Esophagus (tissue), 2 donors: ENCODE results near the gene NCL. TPM values are rescaled to one million over a fixed set of nuclear protein-coding genes. Genes with fewer than 3 reads are reported as not detected.
A peak's percentile ranks its signal among the peaks of the same experiment; 100 is the strongest.

Experiments
- H3K27ac ChIP-seq, 2 donors: one replicate each; pipeline ENCODE4 v1.5.1; 2013; ENCODE audit warnings: low read depth in 2 of 2, mild to moderate bottlenecking in 2 of 2, inconsistent platforms in 1 of 2, low read length in 1 of 2, moderate library complexity in 1 of 2
- H3K27me3 ChIP-seq, 2 donors: one replicate each; pipeline ENCODE4 v1.6.1; 2013; ENCODE audit warnings: low read length in 2 of 2, control low read depth in 1 of 2, mild to moderate bottlenecking in 1 of 2; ENCODE audit not compliant: insufficient read depth in 2 of 2, control insufficient read depth in 1 of 2
- H3K36me3 ChIP-seq, 2 donors: one replicate each; pipeline ENCODE4 v1.6.1; 2013; ENCODE audit warnings: low read length in 1 of 2; ENCODE audit not compliant: control insufficient read depth in 2 of 2, insufficient read depth in 2 of 2
- H3K4me1 ChIP-seq, 2 donors: one replicate each; pipeline ENCODE4 v1.6.1; 2013; ENCODE audit warnings: low read length in 1 of 2; ENCODE audit not compliant: control insufficient read depth in 2 of 2, insufficient read depth in 2 of 2
- H3K4me3 ChIP-seq, 2 donors: one replicate each; pipeline ENCODE4 v1.5.1; 2013; ENCODE audit warnings: low read length in 2 of 2, mild to moderate bottlenecking in 2 of 2, low read depth in 1 of 2, moderate library complexity in 1 of 2
- H3K9me3 ChIP-seq, 2 donors: one replicate each; pipeline ENCODE4 v1.6.1; 2013; ENCODE audit warnings: mild to moderate bottlenecking in 2 of 2, low read depth in 1 of 2, low read length in 1 of 2, moderate library complexity in 1 of 2; ENCODE audit not compliant: control insufficient read depth in 2 of 2, insufficient read depth in 1 of 2
- WGBS, 2 donors: extraction: QIAGEN DNeasy Blood & Tissue Kit; methylation state at CpG; one replicate each; pipeline ENCODE4 v1.1.7; 2013; 5-methylcytosine and 5-hydroxymethylcytosine counted together
- polyA plus RNA-seq, 2 donors: library from polyadenylated mRNA; stranded (reverse); fragments of 200-250 nt; gene quantifications; one replicate each; pipeline ENCODE4 v1.2.3, GENCODE V29; 2013
- donor health status: healthy with polysubstance abuse.
- donor health status: Bipolar disorder and iron deficiency.

The NCL gene
- polyA plus RNA-seq, 2 donors, result 84.4 to 282 TPM

DNA sequence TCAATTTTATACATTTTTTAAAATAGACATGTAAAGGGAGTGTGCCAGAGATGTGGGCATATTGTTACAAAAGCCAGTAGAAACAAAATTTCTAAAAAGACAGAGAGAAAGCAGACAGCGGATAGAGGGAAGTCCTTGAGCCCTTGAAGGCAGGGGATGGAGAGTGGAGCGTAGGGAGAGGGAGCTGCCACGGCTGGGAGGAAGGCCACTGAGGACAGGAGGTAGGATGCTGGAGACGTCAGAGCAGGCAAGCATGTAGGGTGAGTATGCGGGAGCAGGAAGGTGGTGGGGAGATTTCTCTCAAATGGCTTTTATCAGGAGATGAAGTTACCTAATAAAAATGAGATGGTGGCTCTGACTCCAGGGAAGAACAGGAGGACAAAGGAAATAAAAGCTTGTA is 24.0 kb upstream of the NCL start:
- WGBS, 2 donors, result 78 to 85% methylated on average over 5 of the region's 5 CpGs
- Histone ChIP-seq H3K4me3 (no peak overlapping the region), H3K36me3 (no peaks in the 10 kb centered on the region), H3K9me3 (no peaks in the 10 kb centered on the region), H3K27me3 (no peaks in the 10 kb centered on the region), H3K27ac (no peak overlapping the region), H3K4me1 (no peaks in the 10 kb centered on the region)

- no peaks in the 10 kb centered on the region for H3K36me3 ChIP-seq
- H3K4me3 ChIP-seq, result no peak overlapping the region
- no peak overlapping the region for H3K27ac ChIP-seq
- H3K27me3 ChIP-seq, result no peaks in the 10 kb centered on the region
- H3K9me3 ChIP-seq, result no peaks in the 10 kb centered on the region
- WGBS, 2 donors, result 89 to 91% methylated on average over 6 of the region's 6 CpGs
- peaks cover 0 to 3% of the 10 kb centered on the region in 2 donors for H3K4me1 ChIP-seq
Measured at GRCh38 chr2:231486851-231487596, 22.7 kb upstream of the NCL start.

DNA sequence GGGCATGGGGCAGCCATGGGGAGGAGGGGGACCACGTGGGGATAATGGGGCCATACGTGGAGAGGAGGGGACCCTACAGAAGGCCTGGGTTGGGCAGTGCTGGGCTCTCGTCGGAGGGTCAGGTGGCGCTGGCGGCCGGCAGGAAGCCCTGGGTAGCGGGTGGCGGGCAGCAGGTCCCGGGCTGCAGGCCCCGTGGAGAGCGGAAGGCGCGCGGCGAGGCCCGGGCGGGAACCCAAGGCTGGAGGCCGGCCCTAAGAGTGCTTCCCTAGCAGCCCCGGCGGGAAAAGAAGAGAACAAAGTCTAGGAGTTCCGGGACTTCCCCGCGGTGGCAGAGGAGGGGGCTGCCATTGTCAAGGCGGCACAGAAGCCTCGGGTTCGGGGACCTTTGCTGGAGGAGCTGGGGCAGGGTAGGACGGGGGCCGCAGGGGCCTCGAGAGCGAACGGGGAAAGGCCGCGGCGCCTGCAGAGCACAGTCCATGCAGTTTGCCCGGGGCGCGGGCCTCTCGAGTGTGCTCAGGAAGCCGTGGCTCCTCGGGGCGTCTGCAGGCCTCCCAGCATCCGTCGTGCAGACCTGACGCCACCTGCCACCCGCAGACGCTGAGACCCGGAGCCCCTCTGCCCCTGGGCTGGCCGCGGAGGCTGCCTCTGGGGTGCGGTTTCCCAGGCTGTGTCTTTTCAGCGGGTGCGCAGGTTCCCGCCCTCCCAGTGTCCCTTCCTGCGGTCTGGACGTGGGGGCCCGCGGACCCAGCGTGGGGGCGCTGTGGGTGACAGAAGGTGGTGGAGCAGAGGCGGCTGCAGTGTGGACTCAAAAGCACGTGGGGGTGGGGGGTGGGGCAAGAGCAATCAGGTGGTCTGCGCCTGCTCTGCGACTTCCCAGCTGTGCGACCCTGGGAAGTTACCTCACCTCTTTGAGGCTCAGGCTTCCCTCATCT is 19.4 kb upstream of the NCL start:
- H3K27ac ChIP-seq, result peak overlapping the region; percentile 73 to 81
- peaks cover 0 to 3% of the 10 kb centered on the region in 2 donors for H3K4me1 ChIP-seq
- H3K27me3 ChIP-seq, result no peaks in the 10 kb centered on the region
- no peaks in the 10 kb centered on the region for H3K9me3 ChIP-seq
- 51 to 61% methylated on average over 53 to 65 of the region's 65 CpGs for WGBS, 2 donors
- H3K36me3 ChIP-seq, result no peaks in the 10 kb centered on the region
- H3K4me3 ChIP-seq, result peak overlapping the region; percentile 54 to 67

DNA sequence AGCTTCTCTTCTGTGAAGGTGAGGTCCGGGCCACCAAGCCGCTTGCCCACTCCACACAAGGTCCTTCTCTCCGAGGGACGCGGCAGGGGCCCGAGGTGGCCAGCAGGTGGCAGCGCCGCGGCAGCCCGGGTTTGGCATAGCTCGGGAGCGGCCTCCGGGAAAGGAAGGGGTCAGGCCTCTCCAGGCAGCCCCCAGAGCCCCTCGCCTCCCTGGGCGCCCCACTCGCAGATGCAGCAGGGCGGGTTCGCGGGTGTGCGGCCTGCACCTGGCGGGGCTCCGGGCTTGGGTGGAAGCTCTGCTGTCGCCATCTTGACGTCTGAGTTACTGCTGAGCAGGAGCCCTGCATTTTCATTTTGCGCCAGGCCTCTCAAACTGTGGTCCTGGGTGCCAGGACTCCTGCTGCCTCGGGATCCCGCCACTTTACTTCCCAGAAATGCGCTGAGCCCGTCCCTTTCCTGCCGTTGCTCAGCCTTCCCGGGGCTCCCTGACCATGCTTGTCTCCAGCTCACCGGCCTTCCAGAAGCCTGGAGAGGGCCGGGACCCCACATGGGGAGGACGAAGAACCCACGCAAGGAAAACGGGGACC is 18.6 kb upstream of the NCL start:
- Histone ChIP-seq H3K9me3 (no peaks in the 10 kb centered on the region), H3K27ac (peak overlapping the region; percentile 73 to 81), H3K36me3 (no peaks in the 10 kb centered on the region), H3K4me1 (peaks cover 0 to 3% of the 10 kb centered on the region in 2 donors), H3K27me3 (no peaks in the 10 kb centered on the region), H3K4me3 (peak overlapping the region; percentile 54 to 67)
- 15 to 18% methylated on average over 35 to 36 of the region's 36 CpGs for WGBS, 2 donors

GRCh38 chr2:231480781-231481180 is 16.5 kb upstream of the NCL start:
- Histone ChIP-seq H3K4me3 (no peak overlapping the region), H3K4me1 (peaks cover 0 to 3% of the 10 kb centered on the region in 2 donors), H3K9me3 (no peaks in the 10 kb centered on the region), H3K36me3 (no peaks in the 10 kb centered on the region), H3K27me3 (no peaks in the 10 kb centered on the region), H3K27ac (no peak overlapping the region)
- 76 to 77% methylated on average over 3 of the region's 3 CpGs for WGBS, 2 donors

DNA sequence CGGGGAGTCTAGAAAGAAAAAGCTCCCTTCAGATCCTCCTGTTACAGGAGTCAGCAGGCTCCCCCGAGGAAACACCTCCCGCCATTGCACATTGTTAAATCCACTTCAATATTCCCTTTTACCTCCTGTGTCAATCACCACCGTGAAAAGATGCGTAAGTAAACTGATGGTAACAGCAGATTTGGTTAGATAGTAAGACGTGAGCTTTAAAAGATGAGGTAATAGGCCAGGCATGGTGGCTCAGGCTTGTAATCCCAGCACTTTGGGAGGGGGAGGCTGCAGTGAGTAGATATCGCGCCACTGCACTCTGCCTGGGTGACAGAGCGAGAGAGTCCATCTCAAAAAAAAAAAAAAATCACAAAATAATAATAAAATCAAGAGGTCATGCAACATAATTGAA is 15.2 kb upstream of the NCL start:
- Histone ChIP-seq H3K4me1 (peaks cover 0 to 3% of the 10 kb centered on the region in 2 donors), H3K27me3 (no peaks in the 10 kb centered on the region), H3K4me3 (no peak overlapping the region), H3K27ac (no peak overlapping the region), H3K9me3 (no peaks in the 10 kb centered on the region), H3K36me3 (no peaks in the 10 kb centered on the region)
- 90 to 93% methylated on average over 9 of the region's 9 CpGs for WGBS, 2 donors

DNA sequence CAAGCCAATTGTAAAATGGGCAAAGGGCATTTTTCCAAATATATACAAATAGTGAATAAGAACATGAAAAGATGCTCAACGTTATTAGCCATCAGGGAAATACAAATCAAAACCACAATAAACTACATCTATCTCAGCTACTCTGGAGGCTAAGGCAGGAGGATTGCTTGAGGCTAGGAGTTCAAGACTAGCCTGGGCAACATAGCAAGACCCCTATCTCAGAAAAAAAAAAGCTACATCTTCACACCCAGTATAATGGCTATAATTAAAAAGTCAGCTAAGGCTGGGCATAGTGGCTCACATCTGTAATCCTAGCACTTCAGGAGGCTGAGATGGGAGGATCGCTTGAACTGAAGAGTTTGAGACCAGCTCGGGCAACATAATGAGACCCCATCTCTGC is 12.6 kb upstream of the NCL start:
- H3K4me1 ChIP-seq, result no peaks in the 10 kb centered on the region
- no peak overlapping the region for H3K27ac ChIP-seq
- WGBS, 2 donors, result 73 to 79% methylated on average over 3 of the region's 3 CpGs
- no peaks in the 10 kb centered on the region for H3K27me3 ChIP-seq
- no peaks in the 10 kb centered on the region for H3K9me3 ChIP-seq
- no peak overlapping the region for H3K4me3 ChIP-seq
- H3K36me3 ChIP-seq, result no peaks in the 10 kb centered on the region

DNA sequence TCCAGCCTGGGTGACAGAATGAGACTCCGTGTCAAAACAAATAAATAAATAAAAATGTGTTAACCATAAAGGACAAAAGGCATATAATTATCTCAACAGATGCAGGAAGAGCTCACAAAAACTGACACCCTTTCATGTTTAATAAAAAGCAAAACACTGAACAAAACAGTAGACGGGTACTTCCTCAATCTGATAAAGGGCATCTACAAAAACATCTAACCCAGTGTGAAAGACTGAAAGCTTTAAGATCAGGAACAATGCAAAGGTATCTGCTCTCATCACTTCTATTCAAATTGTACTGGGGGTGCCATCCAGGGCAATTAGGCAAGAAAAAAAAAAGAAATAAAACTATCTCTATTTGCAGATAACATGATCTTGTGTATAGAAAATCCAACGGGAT is 11.7 kb upstream of the NCL start:
- 64 to 71% methylated on average over 3 of the region's 3 CpGs for WGBS, 2 donors
- no peaks in the 10 kb centered on the region for H3K36me3 ChIP-seq
- no peak overlapping the region for H3K27ac ChIP-seq
- H3K4me1 ChIP-seq, result no peaks in the 10 kb centered on the region
- no peak overlapping the region for H3K4me3 ChIP-seq
- no peaks in the 10 kb centered on the region for H3K9me3 ChIP-seq
- no peaks in the 10 kb centered on the region for H3K27me3 ChIP-seq

DNA sequence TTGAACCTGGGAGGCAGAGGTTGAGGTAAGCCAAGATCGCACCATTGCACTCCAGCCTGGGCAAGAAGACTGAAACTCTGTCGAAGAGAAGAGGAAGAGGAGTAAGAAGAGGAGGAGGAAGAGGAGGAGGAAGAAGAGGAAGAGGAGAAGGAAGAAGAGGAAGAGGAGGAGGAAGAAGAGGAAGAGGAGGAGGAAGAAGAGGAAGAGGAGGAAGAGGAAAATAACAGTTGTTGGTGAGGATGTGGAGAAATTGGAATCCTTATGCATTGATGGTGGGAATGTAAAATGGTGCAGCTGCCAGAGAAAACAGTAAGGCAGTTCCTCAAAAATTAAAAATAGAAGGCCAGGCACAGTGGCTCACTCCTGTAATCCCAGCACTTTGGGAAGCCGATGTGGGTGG is 8.5 kb upstream of the NCL start:
- Histone ChIP-seq H3K4me1 (peaks cover 0 to 2% of the 10 kb centered on the region in 2 donors), H3K27me3 (no peaks in the 10 kb centered on the region), H3K4me3 (no peak overlapping the region), H3K36me3 (no peaks in the 10 kb centered on the region), H3K27ac (no peak overlapping the region), H3K9me3 (no peaks in the 10 kb centered on the region)
- 90 to 93% methylated on average over 3 of the region's 3 CpGs for WGBS, 2 donors
